Measurements from ENCODE around the gene EFL1.

The EFL1 gene

DNA sequence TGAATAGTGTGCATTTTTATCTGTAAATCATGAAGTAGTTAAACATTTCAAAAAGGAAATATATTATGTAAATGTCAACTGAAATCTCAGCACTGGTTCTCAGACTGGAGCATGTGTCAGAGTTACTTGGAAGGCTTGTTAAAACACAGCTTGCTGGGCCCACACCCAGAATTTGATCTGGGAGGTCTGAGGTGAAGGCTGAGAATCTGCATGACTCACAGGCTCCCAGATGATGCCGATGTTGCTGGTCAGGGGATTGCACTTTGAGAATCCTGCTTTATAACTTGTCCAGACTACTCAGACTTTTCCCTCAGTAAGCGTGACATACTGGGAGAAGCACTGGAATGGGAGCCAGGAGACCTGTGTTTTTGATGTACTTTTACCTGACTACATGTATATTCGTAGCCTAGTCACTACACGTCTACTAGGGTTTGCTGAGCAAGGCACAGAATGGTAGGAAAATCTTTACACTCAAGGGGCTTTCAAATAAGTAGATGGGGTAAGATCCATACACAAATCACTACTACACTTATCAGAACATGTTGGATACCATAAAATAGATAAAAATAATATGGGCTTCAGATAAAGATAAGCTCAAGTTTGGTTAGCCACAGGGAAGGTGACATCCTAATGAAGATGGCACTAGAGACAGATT lies 139.7 kb downstream of the EFL1 start:
- no peak for DNase-seq (ENCODE audit: low spot score)

DNA sequence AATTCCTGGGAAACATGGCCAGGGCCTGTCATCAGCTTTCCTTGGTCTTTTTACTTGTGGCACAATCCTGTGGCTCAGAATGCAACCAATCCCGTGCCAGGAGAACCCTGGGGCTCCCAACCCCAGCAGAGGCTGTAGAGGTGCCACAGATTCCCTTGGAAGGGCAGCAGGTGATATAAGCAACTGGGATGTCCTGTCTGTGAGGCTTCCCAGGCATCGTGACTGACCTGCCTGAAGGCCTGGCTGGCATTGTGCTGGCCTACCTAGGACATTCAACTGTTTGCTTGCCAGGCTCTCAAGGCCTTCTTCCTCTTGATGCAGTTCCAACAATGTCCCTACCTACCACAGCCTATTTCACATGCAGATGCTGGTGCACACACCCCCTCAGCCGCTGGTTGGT lies 144.5 kb downstream of the EFL1 start:
- no peak for DNase-seq (ENCODE audit: low spot score)

DNA sequence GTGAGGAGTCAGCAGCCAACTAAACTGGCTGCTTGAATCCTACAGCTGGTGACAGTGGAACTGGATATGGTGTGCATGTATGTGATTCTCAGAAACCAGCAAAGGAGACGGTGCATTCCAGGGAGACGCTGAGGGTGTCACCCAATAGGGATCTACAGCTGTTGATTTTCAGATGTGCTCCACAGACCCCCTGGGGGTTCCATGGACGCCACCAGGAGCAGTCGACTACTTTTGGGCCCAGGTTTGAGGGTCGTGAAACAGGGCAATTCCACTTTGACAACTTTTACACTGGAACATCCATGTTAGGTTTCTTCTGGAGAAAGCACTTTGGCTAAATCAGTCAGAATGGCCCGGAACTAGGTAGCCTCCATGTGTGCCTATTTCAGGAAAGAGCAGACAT lies 145.2 kb downstream of the EFL1 start:
- no peak for DNase-seq (ENCODE audit: low spot score)

- DNase-seq (ENCODE audit: low spot score): no peak
Measured at GRCh38 chr15:82114660-82115059, 147.9 kb downstream of the EFL1 start.

- no peak for DNase-seq (ENCODE audit: low spot score)
Measured at GRCh38 chr15:82113106-82113715, 149.3 kb downstream of the EFL1 start.

DNA sequence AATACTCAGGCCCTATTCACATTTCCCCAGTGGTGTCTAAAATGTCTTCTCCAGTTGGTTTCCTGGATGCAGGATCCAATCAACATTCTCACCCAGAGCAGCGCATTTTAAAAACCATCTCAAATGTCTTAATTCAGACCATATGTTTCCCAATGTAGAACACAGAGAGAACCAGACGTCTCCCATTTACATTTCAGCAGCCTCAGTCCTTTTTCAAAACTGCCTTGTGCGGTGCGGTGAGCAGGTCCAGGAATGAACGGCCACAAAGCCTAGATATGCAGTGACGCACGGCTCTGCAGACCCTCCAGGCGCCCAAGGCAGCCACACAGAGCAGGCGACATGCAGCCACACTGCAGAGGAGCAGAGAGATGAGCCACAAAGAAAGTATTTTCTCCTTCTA lies 150.6 kb downstream of the EFL1 start:
- no peak for DNase-seq (ENCODE audit: low spot score)

DNA sequence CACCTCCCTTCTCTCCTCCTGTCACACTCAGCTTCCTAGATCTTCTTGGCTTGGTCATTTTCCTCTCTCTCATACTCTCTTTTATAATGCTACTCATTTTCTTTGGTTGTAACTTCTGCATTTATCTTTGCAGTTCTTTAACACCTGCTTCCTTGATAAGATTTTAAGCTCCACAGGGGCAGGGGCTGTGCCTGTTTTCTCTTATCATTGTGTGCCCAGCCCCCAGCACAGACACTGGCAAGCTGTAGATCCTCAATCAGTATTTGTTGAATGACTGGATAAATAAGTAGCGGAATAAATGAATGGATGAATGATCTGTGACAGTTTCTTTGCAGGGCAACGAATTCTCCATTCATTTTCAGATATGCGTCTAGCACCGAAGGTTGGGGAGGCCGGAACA lies 152.4 kb downstream of the EFL1 start:
- no peak for DNase-seq (ENCODE audit: low spot score)

DNA sequence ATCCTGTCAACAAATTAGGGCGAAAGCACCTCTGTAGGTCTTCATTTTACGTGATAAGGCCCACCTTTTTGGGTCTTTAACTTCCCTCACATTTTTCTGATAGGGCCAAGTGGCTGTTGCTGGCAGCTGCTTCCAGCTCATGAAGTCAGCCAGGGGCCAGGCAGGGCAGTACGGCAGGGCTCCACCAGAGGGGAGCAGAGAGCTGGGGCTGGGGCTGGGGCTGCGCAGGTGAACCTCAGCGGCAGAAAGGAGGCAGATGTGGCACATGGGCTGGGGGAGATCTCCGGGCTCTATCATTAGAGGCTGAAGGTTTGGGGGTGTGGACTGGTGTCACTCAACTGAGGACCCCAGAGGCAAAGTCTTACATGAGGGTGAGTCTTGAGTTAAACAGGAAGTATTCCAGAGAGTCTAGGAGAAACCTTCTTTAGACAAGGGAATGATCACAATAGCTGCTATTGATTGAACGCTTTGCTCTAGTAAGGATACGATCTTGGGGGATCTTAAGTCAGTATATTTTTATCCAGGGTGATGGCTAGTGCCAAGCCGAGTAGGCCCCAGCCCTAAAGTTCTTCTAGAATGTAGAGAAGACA lies 153.9 kb downstream of the EFL1 start:
- DNase-seq (ENCODE audit: low spot score): peak; percentile 75

- no peak for DNase-seq (ENCODE audit: low spot score)
Measured at GRCh38 chr15:82106679-82107078, 155.9 kb downstream of the EFL1 start.

DNA sequence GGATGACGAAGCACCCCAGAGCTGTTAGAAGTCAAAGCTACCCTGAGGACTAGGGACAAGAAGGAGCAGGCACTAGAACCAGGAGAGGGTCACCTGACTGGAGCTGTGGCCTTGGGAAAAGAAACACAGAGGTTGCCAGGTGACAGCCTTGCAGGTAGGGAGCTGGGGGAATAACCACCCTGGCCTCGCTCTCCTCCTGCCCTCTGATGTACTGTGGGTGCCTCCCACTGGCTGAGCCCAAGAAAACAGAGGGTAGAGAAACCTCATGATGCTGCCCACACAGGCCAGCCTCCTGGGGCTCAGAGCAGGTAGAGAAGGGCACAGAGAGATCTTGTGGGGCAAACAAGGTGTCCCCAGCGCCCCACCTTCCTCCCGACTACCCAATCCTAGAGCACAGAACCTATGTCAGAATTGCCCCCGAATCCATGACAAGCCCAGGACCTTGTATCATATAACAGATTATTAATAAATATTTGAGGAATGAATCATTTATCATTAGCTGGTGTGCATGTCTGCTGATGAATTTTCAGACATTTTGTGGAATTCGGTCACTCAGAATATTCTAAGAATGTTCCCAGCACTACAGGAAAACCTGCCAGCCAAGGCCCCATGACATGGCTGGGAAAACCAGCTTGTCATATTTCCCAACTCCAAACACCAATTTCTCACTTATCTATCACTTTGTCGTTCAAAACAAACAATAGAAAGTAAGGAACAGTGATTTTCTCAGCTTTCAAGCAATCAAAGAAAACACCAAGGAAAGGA lies 156.9 kb downstream of the EFL1 start:
- no peak for DNase-seq (ENCODE audit: low spot score)

DNA sequence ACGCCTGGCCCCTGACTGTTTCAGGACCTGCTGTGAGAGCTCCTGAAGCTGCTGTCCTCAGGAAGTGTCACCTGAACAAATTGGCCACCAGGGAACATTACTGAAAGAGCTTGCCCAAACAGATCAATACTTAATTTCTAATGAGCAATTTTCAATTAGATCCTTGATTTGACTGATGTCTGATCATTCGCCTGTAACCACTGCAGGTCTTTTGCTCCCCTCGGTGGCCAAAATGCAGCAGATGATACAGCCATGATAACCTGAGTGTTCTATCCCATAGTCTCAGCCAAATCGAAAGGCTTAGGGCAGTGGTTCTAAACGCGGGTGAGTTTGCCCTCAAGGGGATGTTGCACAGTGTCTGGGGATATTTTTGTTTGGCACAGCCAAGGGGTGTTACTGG lies 159.1 kb downstream of the EFL1 start:
- DNase-seq (ENCODE audit: low spot score): no peak

DNA sequence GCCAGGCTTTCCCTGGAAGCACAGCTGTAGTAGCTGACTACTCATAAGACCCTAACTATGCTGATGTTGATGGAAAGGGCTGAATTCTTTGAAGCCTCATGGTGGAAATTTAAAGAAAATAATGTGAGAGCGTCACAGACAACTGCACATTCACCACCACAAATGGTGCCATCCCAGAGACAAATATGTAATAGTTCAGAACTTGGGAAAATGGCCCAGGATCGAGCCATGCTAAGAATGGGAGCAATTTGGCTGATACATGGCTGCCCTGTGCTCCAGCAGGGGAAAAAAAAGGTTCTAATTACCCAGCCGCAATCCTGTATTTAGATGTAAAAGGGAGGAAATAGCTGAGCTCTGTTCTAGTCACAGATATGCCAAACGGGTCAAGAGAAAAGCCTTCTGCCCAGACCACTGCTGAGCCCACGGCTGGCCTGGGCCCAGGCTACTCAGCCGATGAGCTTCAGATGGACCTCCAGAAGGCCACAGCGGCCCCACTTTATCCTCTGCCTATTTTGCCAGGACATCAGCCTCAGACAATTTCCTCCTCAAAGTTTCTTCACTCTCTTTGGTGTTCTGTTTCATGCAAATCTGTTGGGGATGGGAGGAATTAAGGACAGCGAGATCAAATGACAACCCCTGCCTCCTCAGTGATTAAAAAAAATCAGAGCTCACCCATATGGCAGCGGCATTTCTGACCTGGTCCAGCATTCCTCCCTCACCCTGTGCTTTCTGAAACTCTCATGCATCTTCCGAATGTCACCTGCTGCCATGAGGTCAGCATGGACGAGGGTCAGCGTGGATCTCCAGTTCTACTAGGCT lies 162.2 kb downstream of the EFL1 start:
- no peak for DNase-seq (ENCODE audit: low spot score)

DNA sequence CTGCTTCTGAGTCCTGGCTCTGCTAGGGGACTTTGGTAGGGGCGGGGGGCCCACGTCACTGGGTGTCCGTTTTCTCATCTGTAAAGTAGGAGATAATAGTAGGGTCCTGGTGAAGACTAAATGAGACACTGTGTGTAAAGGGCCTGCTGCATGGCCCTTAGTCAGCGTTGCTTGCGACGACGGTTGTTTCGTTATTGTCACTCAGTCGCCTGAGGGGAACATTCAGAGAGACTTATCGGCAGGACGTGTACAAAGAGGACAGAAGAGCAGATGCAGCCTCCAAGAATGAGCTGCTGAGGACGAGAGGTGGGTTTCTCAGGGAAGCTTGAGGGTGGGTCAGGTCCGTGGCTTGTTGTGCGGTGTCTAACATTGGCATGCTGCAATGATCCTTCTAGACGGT lies 163.9 kb downstream of the EFL1 start:
- DNase-seq (ENCODE audit: low spot score): no peak

GRCh38 chr15:82095803-82096202 lies 166.7 kb downstream of the EFL1 start:
- DNase-seq (ENCODE audit: low spot score): no peak

GRCh38 chr15:82093774-82094211 lies 168.7 kb downstream of the EFL1 start:
- DNase-seq (ENCODE audit: low spot score): no peak

DNA sequence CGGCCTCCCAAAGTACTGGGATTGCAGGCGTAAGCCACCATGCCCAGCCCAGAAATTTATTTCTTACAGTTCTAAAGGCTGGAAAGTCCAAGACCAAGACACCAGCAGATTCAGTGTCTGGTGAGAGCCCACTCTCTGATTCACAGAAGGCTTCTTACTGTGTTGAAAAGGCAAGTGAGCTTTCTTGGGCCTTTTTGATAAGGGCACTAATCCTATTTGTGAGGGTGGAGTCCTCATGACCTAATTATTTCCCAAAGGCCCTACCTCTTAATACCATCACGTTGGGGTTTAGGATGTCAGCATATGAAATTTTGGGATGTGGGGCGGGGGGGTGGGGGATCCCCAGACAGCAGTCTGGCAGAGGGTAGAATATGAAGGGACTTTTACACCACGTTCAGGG lies 169.2 kb downstream of the EFL1 start:
- no peak for DNase-seq (ENCODE audit: low spot score)

DNA sequence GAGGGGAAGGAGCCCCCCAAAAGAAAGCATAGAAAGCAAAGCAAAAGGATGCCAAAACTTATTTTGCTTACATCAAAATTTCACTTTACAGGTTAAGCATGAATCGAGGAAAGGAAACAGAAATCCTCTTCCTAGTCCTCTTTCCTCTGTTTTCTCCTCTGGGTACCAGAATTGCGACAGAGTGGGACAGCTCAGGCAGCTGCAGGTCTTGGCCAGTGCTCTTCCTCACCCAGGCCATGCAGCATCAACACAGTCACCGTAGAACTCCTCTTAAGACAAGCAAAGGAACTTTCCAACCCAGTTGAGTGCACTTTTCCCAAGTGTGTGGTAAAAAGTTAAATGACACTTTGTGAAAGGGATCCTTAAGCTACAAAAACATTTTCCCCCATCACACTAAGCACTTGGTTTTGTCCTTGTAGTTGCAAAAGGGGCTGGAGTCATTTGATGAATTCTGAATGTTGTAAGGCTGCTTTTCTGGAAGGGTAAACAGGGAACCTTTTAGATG lies 170.8 kb downstream of the EFL1 start:
- DNase-seq (ENCODE audit: low spot score): no peak

DNA sequence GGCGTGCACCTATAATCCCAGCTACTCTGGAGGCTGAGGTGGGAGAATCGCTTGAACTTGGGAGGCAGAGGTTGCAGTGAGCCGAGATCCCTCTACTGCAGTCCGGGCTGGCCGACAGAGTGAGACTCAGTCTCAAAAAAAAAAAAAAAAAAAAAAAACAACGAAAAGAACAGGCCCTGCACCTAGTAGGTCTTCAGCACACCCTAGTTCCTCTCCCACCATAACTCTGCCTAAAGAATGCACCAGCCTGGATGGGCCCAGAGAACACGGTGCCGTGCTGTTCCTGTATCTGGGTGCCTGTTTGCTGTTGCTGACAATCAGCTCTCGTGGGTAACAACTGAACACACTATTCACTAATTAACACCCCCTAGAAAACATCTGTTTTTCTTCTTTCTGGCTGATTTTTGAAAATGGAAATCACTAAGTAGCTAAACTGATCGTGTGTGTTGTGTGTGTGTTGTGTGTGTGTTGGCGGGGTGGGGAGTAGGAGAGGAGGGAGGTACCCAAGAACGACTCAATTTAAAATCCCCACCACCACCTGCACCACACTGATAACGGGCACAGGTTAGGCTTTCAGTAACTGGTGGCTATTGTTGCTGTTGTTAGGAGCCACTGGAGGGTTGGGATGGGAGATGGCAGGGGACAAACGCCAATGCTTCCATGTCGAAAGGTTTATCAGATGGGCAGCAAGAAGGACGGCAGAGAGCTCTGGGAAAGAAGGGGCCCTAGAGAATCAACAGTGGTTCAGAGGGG lies 176.1 kb downstream of the EFL1 start:
- no peak for DNase-seq (ENCODE audit: low spot score)

GRCh38 chr15:82081914-82082762 lies 180.4 kb downstream of the EFL1 start:
- DNase-seq (ENCODE audit: low spot score): no peak

DNA sequence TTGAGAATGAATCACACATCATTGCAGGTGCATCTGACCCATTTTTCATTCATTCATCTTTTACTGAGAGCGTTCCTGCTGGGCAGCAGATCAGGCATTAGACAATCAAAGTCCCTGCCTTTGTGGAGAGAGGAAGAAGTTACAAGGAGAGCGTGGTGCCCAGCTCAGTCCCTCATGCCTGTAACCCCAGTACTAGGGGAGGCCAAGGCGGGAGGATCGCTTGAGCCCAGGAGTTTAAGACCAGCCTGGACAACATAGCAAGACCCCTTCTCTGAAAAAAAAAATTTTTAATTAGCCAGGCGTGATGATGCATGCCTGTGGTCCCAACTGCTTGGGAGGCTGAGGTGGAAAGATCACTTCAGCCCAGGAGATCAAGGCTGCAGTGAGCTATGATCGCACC lies 181.8 kb downstream of the EFL1 start:
- no peak for DNase-seq (ENCODE audit: low spot score)

Data from activated CD4-positive, alpha-beta T cell treated with anti-CD3 and anti-CD28 coated beads, Interleukin-2, Interleukin-4, amounts not matched to agents 100 ng/mL and 50 ng/mL, durations not matched to agents 16 hours and 8 hours (primary cell).